Memory B cell (primary cell): Measurements from ENCODE around the gene TSPAN15.
"Not testable (repeated sequence)": the region's sequence is repeated elsewhere in the genome, so short reads cannot be mapped to it uniquely, and the experiment has no call there.

Experiments
- ATAC-seq: fragments of 150-1000 bp; cut with Tn5 transposase; 2 replicates; pipeline ENCODE4 v1.10.0; 2021; ENCODE audit warnings: low read depth, mild to moderate bottlenecking, moderate library complexity
- DNase-seq, 2 donors: peaks; one replicate each; pipeline ENCODE4 v3.0.0; 2022; ENCODE audit warnings: low spot score in 2 of 2
- H3K27ac Mint-ChIP-seq: one replicate; pipeline ENCODE4 v1.8.0; 2022; ENCODE audit warnings: mild to moderate bottlenecking, moderate library complexity, mixed read lengths
- H3K27me3 Mint-ChIP-seq: one replicate; pipeline ENCODE4 v1.8.0; 2022; ENCODE audit warnings: mixed read lengths
- H3K36me3 Mint-ChIP-seq: one replicate; pipeline ENCODE4 v1.8.0; 2022; ENCODE audit warnings: mild to moderate bottlenecking, mixed read lengths
- H3K4me1 Mint-ChIP-seq: one replicate; pipeline ENCODE4 v1.8.0; 2022; ENCODE audit warnings: mixed read lengths
- H3K4me3 Mint-ChIP-seq: one replicate; pipeline ENCODE4 v1.8.0; 2022; ENCODE audit warnings: mild to moderate bottlenecking, moderate library complexity, mixed read lengths
- H3K9me3 Mint-ChIP-seq: one replicate; pipeline ENCODE4 v1.8.0; 2022; ENCODE audit warnings: mixed read lengths

TSPAN15 gene

DNA sequence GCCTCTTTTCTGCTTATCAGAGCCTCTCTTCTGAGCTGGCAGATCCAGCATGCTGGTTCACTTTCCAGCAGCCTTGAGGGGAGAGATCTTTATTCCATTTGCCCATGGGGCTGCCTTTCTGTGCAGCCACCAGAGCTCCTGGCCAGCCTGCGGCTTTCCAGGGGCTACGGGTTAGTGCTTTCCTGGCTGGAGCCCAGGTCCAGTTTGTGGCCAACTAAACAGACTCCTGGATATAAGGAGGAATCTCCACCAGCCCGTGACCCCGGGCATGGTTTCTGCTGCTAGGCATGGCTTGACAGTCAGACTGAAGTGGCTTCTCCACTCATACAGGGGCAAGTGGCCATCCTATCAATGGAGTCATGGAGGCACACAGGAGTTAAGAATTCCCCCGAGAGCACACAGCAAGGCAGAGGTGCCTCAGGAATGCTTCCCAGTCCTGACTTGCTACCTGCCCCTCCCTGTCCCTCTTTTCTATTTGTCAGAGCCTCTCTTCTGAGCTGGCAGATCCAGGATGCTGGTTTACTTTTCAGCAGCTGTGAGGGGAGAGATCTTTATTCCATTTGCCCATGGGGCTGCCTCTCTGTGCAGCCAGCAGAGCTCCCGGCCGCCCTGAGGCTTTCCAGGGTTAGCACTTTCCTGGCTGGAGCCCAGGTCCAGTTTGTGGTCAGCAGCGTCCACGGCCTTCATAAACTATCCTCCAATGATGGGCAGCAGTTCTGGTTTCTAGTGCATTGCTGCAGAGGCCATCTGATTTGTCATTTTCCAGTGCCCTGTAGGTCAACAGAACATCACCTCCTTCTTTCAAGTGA lies 35.9 kb downstream of the TSPAN15 start:
- Mint-ChIP-seq H3K9me3 (peaks cover 10% of the 10 kb centered on the region), H3K4me1 (no peaks in the 10 kb centered on the region), H3K27ac (no peak overlapping the region), H3K4me3 (no peak overlapping the region), H3K27me3 (peaks cover 11% of the 10 kb centered on the region), H3K36me3 (no peaks in the 10 kb centered on the region)
- no peak for DNase-seq
- ATAC-seq: no peak

DNA sequence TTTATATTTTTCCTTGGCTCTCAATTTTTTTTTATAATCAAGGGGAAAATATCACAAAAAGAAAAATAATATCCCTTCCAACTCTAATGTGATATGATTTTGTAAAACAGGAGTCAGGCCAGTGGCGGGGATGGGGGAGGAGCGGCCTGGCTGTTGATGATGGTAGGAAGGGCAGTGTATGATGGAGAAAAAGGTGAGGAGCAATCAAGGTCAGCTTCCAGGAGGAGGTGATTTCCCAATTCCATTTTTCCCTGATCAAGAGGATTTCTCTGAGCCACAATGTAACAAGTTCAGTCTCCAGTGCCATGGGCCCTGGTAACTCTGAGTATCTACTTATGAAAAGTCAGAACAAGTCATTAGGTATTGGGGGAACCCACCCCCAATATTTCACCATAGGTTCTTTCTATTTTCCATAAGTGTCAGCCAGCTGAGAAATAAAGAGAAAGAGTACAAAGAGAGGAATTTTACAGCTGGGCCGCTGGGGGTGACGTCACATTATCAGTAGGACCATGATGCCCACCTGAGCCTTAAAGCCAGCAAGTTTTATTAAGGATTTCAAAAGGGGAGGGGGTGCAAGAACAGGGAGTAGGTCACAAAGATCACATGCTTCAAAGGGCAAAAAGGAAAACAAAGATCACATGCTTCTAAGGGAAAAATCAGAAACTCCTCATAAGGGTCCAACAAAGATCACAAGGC lies 37.0 kb downstream of the TSPAN15 start:
- H3K4me1 Mint-ChIP-seq, DNase-seq, H3K4me3 Mint-ChIP-seq, H3K36me3 Mint-ChIP-seq, ATAC-seq, H3K27ac Mint-ChIP-seq, H3K27me3 Mint-ChIP-seq: not testable (repeated sequence)
- peaks cover 10% of the 10 kb centered on the region for H3K9me3 Mint-ChIP-seq

DNA sequence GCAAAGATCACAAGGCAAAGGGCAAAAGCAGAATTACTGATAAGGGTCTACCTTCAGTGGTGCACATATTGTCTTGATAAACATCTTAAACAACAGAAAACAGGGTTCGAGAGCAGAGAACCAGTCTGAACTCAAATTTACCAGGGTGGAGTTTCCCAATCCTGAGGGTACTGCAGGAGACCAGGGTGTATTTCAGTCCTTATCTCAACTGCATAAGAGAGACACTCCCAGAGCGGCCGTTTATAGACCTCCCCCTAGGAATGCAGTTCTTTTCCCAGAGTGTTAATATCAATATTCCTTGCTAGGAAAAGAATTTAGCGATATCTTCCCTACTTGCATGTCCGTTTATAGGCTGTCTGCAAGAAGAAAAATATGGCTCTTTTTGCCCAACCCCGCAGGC lies 37.6 kb downstream of the TSPAN15 start:
- H3K27ac Mint-ChIP-seq, H3K4me3 Mint-ChIP-seq, ATAC-seq, H3K4me1 Mint-ChIP-seq, H3K27me3 Mint-ChIP-seq, H3K36me3 Mint-ChIP-seq, DNase-seq: not testable (repeated sequence)
- H3K9me3 Mint-ChIP-seq: peaks cover 10% of the 10 kb centered on the region

GRCh38 chr10:69489506-69490090 lies 38.3 kb downstream of the TSPAN15 start:
- ATAC-seq (no peak), DNase-seq (no peak)
- peaks cover 10% of the 10 kb centered on the region for H3K27me3 Mint-ChIP-seq
- no peak overlapping the region for H3K27ac Mint-ChIP-seq
- no peak overlapping the region for H3K4me3 Mint-ChIP-seq
- no peaks in the 10 kb centered on the region for H3K36me3 Mint-ChIP-seq
- H3K4me1 Mint-ChIP-seq: no peaks in the 10 kb centered on the region
- peaks cover 10% of the 10 kb centered on the region for H3K9me3 Mint-ChIP-seq

GRCh38 chr10:69490876-69491275 lies 39.6 kb downstream of the TSPAN15 start:
- no peak overlapping the region for H3K27ac Mint-ChIP-seq
- ATAC-seq (no peak), DNase-seq (no peak)
- H3K9me3 Mint-ChIP-seq: peaks cover 10% of the 10 kb centered on the region
- H3K4me1 Mint-ChIP-seq: no peaks in the 10 kb centered on the region
- no peak overlapping the region for H3K4me3 Mint-ChIP-seq
- no peaks in the 10 kb centered on the region for H3K36me3 Mint-ChIP-seq
- peaks cover 3% of the 10 kb centered on the region for H3K27me3 Mint-ChIP-seq

DNA sequence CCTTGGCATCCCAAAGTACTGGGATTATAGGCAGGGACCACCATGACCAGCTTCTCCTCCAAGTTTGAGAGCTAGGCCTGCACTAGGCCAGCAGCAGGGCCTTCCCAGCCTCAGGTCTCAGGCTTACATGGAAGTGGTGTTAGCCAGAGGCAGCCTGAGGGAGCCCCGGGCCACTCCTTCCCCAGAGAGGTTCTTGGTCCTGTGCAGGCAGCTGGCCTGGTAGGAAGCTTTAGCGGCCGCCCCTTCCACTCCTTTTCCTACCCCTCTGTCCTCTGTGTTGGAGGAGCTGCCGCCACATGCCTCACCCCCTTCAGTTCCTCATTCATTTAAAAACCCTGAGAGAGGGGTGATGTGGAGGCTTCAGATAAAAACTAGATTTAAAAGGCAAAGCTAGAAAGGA lies 40.3 kb downstream of the TSPAN15 start:
- peaks cover 3% of the 10 kb centered on the region for H3K27me3 Mint-ChIP-seq
- H3K27ac Mint-ChIP-seq: no peak overlapping the region
- peaks cover 10% of the 10 kb centered on the region for H3K9me3 Mint-ChIP-seq
- DNase-seq (no peak), ATAC-seq (no peak)
- H3K36me3 Mint-ChIP-seq: no peaks in the 10 kb centered on the region
- H3K4me1 Mint-ChIP-seq: no peaks in the 10 kb centered on the region
- H3K4me3 Mint-ChIP-seq: no peak overlapping the region

DNA sequence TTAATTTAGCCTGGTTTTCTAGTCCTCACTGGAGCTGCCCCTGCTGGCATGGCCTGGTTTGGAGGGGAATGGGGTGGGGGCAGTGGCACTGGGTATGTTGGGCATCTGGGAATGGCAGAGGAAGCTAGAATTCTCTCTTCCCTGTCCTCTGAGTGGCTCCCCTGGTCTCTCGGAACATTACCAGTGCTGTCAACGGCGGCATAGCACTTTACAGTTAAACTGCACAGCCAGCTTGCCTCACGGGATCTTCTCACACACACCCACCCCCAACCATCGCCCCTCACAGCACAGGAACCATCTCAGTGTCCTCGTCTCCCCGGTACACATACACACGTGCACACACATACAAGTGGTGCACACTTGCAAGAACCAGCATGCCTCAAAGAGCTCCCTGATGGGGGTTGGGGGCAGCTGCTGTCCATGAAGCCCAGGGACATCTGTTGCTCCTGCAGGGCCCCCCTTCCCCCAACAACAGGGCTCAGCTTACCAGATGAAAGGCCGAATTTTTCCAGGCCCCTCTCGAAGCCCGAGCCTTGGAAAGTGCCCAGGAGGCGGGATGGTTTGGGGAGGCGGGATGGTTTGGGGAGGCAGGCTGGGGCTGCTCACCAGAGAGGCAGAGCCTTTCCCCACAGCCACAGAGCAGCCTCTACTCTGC lies 41.0 kb downstream of the TSPAN15 start:
- Mint-ChIP-seq H3K27me3 (peaks cover 3% of the 10 kb centered on the region), H3K4me3 (no peak overlapping the region), H3K4me1 (no peaks in the 10 kb centered on the region), H3K9me3 (peaks cover 10% of the 10 kb centered on the region), H3K27ac (no peak overlapping the region), H3K36me3 (no peaks in the 10 kb centered on the region)
- ATAC-seq (no peak), DNase-seq (no peak)

DNA sequence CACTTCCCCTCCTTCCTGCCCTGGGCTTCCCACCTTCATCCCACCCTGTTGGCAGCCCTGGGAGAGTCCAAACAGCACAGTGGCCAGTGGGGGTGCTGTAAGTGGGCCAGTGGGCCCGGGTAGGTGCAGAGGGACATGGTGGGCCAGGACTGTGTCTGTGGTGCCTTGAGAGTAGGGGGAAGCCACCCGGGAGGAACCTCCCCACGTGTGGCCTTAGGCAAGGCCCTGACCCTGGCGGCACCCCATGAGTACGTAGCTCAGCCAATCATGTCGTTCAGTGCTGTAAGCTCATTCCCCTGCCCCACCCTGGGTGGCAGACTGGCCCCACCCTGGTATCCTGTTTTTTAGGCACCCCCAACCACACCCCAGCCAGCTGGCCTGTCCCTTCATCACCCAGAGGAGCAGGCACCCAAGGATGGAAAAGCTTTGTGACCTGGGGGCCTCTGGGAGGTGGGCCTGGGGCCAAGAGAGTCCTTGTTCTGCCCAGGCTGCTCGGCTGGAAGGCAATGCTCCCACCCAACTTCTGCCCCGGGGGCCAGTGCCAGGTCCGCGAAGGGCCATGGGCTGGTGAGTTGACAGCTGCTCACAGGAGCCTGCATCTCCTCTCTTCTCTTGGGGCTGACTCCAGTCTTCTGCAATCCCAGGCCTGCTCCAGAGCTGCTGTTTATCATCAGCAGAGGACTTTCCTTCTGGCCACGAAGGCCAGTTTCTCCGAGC lies 41.6 kb downstream of the TSPAN15 start:
- peaks cover 8% of the 10 kb centered on the region for H3K9me3 Mint-ChIP-seq
- no peak overlapping the region for H3K27ac Mint-ChIP-seq
- no peak for ATAC-seq

GRCh38 chr10:69494626-69495558 lies 43.6 kb downstream of the TSPAN15 start:
- DNase-seq (no peak), ATAC-seq (no peak)
- Mint-ChIP-seq H3K36me3 (no peaks in the 10 kb centered on the region), H3K4me3 (no peak overlapping the region), H3K9me3 (no peaks in the 10 kb centered on the region), H3K27me3 (peaks cover 14% of the 10 kb centered on the region), H3K4me1 (no peaks in the 10 kb centered on the region), H3K27ac (no peak overlapping the region)

More for the DNA sequence above, 41.6 kb downstream of the TSPAN15 start:
- Mint-ChIP-seq H3K4me1 (no peaks in the 10 kb centered on the region), H3K27me3 (peaks cover 6% of the 10 kb centered on the region), H3K4me3 (no peak overlapping the region), H3K36me3 (no peaks in the 10 kb centered on the region)
- no peak for DNase-seq

DNA sequence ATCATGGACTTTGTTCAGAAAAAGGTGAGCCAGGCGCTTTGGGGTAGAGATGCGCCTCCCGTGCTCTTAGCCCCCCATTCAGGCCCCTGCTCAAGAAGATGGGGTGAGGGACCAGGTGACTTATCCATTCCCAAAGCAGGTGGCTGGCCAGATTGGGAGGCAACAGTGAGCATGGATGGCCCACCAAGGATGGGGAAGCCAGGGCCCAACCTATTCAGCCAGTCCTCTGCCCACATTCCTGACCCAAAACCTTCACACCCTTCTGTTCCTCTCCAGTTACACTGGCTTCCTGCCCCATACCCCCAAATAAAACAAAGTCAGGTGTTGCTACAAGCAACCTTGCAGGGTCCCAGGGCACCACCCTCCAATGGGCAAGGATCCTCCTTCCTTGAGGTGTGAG lies 44.4 kb downstream of the TSPAN15 start:
- H3K27me3 Mint-ChIP-seq: peaks cover 17% of the 10 kb centered on the region
- H3K27ac Mint-ChIP-seq: no peak overlapping the region
- no peak overlapping the region for H3K4me3 Mint-ChIP-seq
- H3K9me3 Mint-ChIP-seq: no peaks in the 10 kb centered on the region
- H3K4me1 Mint-ChIP-seq: no peaks in the 10 kb centered on the region
- no peak for ATAC-seq
- no peaks in the 10 kb centered on the region for H3K36me3 Mint-ChIP-seq
- DNase-seq: no peak

DNA sequence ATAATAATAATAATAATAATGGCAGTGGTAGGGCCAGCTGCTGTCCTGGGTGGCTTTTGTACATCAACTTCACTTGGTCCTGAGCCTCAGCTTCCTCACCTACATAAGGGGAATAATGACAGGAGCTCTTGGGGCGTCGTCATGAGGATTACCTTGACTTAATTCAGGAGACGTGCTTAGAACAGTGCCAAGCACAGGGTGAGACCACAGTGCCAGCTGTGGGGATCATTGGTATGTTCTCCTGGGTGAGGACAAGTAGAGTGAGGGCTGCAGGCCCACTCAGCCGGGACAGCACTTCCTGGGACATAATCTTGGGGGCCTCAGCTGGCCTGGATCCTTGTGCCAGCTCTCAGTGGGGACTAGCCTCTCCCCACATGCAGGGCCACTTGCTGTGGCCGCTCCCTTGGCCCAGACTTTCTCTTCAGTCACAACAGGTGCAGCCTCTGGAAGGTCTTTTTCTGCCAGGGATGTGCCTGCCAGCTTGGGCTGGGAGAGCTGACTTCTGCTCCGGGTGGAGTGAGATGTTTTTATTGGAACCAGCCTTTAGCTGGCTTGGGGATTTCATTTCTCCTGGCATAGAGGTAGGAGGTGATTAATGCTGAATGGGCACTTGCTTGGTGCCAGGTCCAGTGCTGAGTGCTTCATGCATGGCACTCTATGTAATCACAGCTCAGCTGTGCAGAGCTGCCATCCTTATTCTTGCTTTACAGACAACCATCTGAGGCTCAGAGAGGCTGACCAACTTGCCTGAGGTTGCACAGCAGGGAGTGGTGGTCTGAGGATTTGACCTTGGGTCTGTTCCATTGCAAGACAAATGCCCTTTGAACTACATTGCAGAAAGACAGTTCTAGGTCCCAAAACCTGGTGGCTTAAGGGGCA lies 45.3 kb downstream of the TSPAN15 start:
- no peaks in the 10 kb centered on the region for H3K36me3 Mint-ChIP-seq
- no peaks in the 10 kb centered on the region for H3K4me1 Mint-ChIP-seq
- no peak overlapping the region for H3K27ac Mint-ChIP-seq
- no peaks in the 10 kb centered on the region for H3K9me3 Mint-ChIP-seq
- no peak overlapping the region for H3K4me3 Mint-ChIP-seq
- no peak for DNase-seq
- no peak for ATAC-seq
- H3K27me3 Mint-ChIP-seq: peaks cover 20% of the 10 kb centered on the region

DNA sequence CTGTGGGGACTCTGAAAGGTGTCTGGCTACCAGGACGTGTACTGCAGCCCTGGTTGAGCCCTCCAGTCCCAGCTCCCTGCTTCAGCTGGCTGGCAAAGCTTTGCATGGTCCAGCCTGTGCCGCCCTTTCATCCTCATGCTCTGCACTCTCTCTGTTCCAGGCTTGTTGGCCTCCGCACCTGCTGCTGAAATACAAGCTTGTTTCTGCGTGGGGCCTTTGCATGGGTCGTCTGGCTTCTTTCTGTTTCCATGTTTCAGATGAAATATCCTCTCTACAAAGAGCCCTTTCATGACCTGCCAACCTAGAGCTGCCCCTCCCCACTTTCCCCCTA lies 45.9 kb downstream of the TSPAN15 start:
- no peak for ATAC-seq
- H3K4me3 Mint-ChIP-seq: no peak overlapping the region
- H3K27ac Mint-ChIP-seq: no peak overlapping the region
- H3K27me3 Mint-ChIP-seq: peaks cover 20% of the 10 kb centered on the region
- H3K4me1 Mint-ChIP-seq: no peaks in the 10 kb centered on the region
- no peaks in the 10 kb centered on the region for H3K9me3 Mint-ChIP-seq
- H3K36me3 Mint-ChIP-seq: no peaks in the 10 kb centered on the region
- DNase-seq: no peak
